ENCODE data around the gene KIF16B.

Gene KIF16B

GRCh38 chr20:16554766-16555543 is 18.3 kb downstream of the KIF16B start:
- DNase-seq, result peak in 1 of 4 experiments; percentile 41

- DNase-seq, result no peak
Measured at GRCh38 chr20:16553684-16554083, 19.6 kb downstream of the KIF16B start.

GRCh38 chr20:16553101-16553500 is 20.1 kb downstream of the KIF16B start:
- DNase-seq, result no peak

- DNase-seq, result peak; percentile 23 to 62 (median 40)
Measured at GRCh38 chr20:16552015-16552414, 21.2 kb downstream of the KIF16B start.

GRCh38 chr20:16551607-16552006 is 21.6 kb downstream of the KIF16B start:
- DNase-seq, result no peak

GRCh38 chr20:16548068-16548672 is 25.1 kb downstream of the KIF16B start:
- DNase-seq, result no peak

- DNase-seq, result no peak
Measured at GRCh38 chr20:16544949-16545348, 28.3 kb downstream of the KIF16B start.

GRCh38 chr20:16542477-16542876 is 30.8 kb downstream of the KIF16B start:
- no peak for DNase-seq

- no peak for DNase-seq
Measured at GRCh38 chr20:16541878-16542277, 31.4 kb downstream of the KIF16B start.

- no peak for DNase-seq
Measured at GRCh38 chr20:16541226-16541625, 32.0 kb downstream of the KIF16B start.

- peak in 1 of 4 experiments; percentile 24 for DNase-seq
Measured at GRCh38 chr20:16539280-16540021, 33.8 kb downstream of the KIF16B start.

- peak in 1 of 4 experiments; percentile 12 for DNase-seq
Measured at GRCh38 chr20:16538779-16539178, 34.5 kb downstream of the KIF16B start.

- DNase-seq, result no peak
Measured at GRCh38 chr20:16537918-16538317, 35.3 kb downstream of the KIF16B start.

GRCh38 chr20:16537025-16537665 is 36.1 kb downstream of the KIF16B start:
- DNase-seq, result peak in 3 of 4 experiments; percentile 13 to 34 (median 20)

GRCh38 chr20:16535277-16535676 is 38.0 kb downstream of the KIF16B start:
- DNase-seq, result peak in 3 of 4 experiments; percentile 22 to 66 (median 62)

GRCh38 chr20:16533502-16533901 is 39.7 kb downstream of the KIF16B start:
- peak; percentile 45 to 82 (median 74) for DNase-seq

GRCh38 chr20:16531485-16531884 is 41.8 kb downstream of the KIF16B start:
- no peak for DNase-seq

- DNase-seq, result no peak
Measured at GRCh38 chr20:16530201-16530681, 43.0 kb downstream of the KIF16B start.

GRCh38 chr20:16528078-16528477 is 45.2 kb downstream of the KIF16B start:
- DNase-seq, result peak; percentile 25 to 56 (median 50)

GRCh38 chr20:16527438-16527837 is 45.8 kb downstream of the KIF16B start:
- DNase-seq, result no peak

GRCh38 chr20:16526433-16527380 is 46.5 kb downstream of the KIF16B start:
- no peak for DNase-seq

Data from suppressor macrophage (primary cell).